IMR-90 (cell line): ENCODE results near the gene MRTFB. TPM values are rescaled to one million over a fixed set of nuclear protein-coding genes. Genes with fewer than 3 reads are reported as not detected.

ENCODE experiments used
- ATAC-seq: fragments of 200-7000 bp; cut with Tn5 transposase; 2 replicates; pipeline ENCODE4 v1.9.1; 2020; ENCODE audit warnings: low read depth, mild to moderate bottlenecking, moderate library complexity
- BruUV-seq: library from RNA; stranded (reverse); fragments of 400-500 nt; replicated peaks from 2 replicates; lab custom pipeline; 2021; lab: Mats Ljungman, UMichigan
- CTCF ChIA-PET: fragments of 300-600 bp; formaldehyde crosslinking; extraction: SDS; loops from one replicate; lab custom pipeline; 2021; ENCODE audit warnings: antibody characterized with exemption; lab: Yijun Ruan, JAX
- POLR2A ChIA-PET: fragments of 300-600 bp; sonication (Branson Sonifier 250); formaldehyde crosslinking; loops from one replicate; lab custom pipeline; 2022; ENCODE audit warnings: antibody characterized with exemption; ENCODE audit not compliant: unreplicated experiment; lab: Charles Lee
- DNase-seq: peaks from one replicate; pipeline ENCODE4 v3.0.0; 2013
- H2AFZ ChIP-seq: replicated peaks from 2 replicates; pipeline ENCODE3; 2013; ENCODE audit warnings: low read length, mild to moderate bottlenecking; ENCODE audit not compliant: poor library complexity
- H2AK5ac ChIP-seq: 2 replicates; pipeline ENCODE4 v1.6.1; 2013; ENCODE audit warnings: low read depth, low read length, inconsistent platforms
- H2AK9ac ChIP-seq: replicated peaks from 2 replicates; pipeline ENCODE3; 2013; ENCODE audit warnings: mild to moderate bottlenecking, low read depth, low read length, moderate library complexity; ENCODE audit not compliant: poor library complexity
- H2BK120ac ChIP-seq: 2 replicates; pipeline ENCODE4 v1.6.1; 2013; ENCODE audit warnings: low read depth, low read length, inconsistent platforms
- H2BK15ac ChIP-seq: 3 replicates; pipeline ENCODE4 v1.6.1; 2013; ENCODE audit warnings: low read depth, low read length, inconsistent platforms
- H2BK20ac ChIP-seq: 2 replicates; pipeline ENCODE4 v1.6.1; 2013; ENCODE audit warnings: low read depth, mild to moderate bottlenecking, inconsistent platforms, low read length, moderate library complexity
- H2BK5ac ChIP-seq: 2 replicates; pipeline ENCODE4 v1.6.1; 2013; ENCODE audit warnings: mild to moderate bottlenecking, low read depth, low read length, inconsistent platforms; ENCODE audit not compliant: poor library complexity, severe bottlenecking
- H3K14ac ChIP-seq: replicated peaks from 2 replicates; pipeline ENCODE4 v1.6.1; 2013; ENCODE audit warnings: low read depth, low read length, inconsistent platforms
- H3K18ac ChIP-seq: 2 replicates; pipeline ENCODE4 v1.6.1; 2013; ENCODE audit warnings: low read depth, low read length, control low read depth
- H3K23ac ChIP-seq: 2 replicates; pipeline ENCODE4 v1.6.1; 2013; ENCODE audit warnings: low read depth, low read length, inconsistent platforms
- H3K27ac ChIP-seq: 2 replicates; pipeline ENCODE4 v1.5.1; 2013; ENCODE audit warnings: mild to moderate bottlenecking, control low read depth, low read length; ENCODE audit not compliant: insufficient read depth
- H3K27me3 ChIP-seq: 2 replicates; pipeline ENCODE4 v1.6.1; 2013; ENCODE audit warnings: low read length; ENCODE audit not compliant: control insufficient read depth, insufficient read depth
- H3K36me3 ChIP-seq: 2 replicates; pipeline ENCODE4 v1.6.1; 2013; ENCODE audit warnings: low read length, mixed read lengths; ENCODE audit not compliant: control insufficient read depth, insufficient read depth
- H3K4ac ChIP-seq: 2 replicates; pipeline ENCODE4 v1.6.1; 2013; ENCODE audit warnings: low read depth, low read length, inconsistent platforms
- H3K4me1 ChIP-seq: 2 replicates; pipeline ENCODE4 v1.6.1; 2013; ENCODE audit warnings: low read length, mixed read lengths; ENCODE audit not compliant: control insufficient read depth, insufficient read depth
- H3K4me2 ChIP-seq: 2 replicates; pipeline ENCODE4 v1.6.1; 2013; ENCODE audit warnings: low read depth, mild to moderate bottlenecking, control low read depth, low read length, moderate library complexity
- H3K4me3 ChIP-seq: 2 replicates; pipeline ENCODE4 v1.5.1; 2013; ENCODE audit warnings: low read depth, mild to moderate bottlenecking, control low read depth, low read length, moderate library complexity; ENCODE audit not compliant: insufficient read depth
- H3K56ac ChIP-seq: 2 replicates; pipeline ENCODE4 v1.6.1; 2013; ENCODE audit warnings: low read length, inconsistent platforms; ENCODE audit not compliant: insufficient read depth; ENCODE audit errors: extremely low read depth
- H3K79me1 ChIP-seq, 2 experiments: 2 replicates each; pipeline ENCODE4 v1.6.1; 2013; ENCODE audit warnings: low read length in 2 of 2, inconsistent platforms in 1 of 2, low read depth in 1 of 2
- H3K9ac ChIP-seq: 2 replicates; pipeline ENCODE4 v1.6.1; 2013; ENCODE audit warnings: low read depth, low read length, control low read depth
- H3K9me1 ChIP-seq: 2 replicates; pipeline ENCODE4 v1.6.1; 2013; ENCODE audit warnings: low read length, inconsistent platforms; ENCODE audit not compliant: insufficient read depth
- H3K9me3 ChIP-seq: 2 replicates; pipeline ENCODE4 v1.6.1; 2013; ENCODE audit warnings: low read length; ENCODE audit not compliant: control insufficient read depth, insufficient read depth
- H4K20me1 ChIP-seq: 2 replicates; pipeline ENCODE4 v1.6.1; 2013; ENCODE audit warnings: low read length, inconsistent platforms; ENCODE audit not compliant: insufficient read depth
- H4K5ac ChIP-seq: 2 replicates; pipeline ENCODE4 v1.6.1; 2013; ENCODE audit warnings: mild to moderate bottlenecking, low read depth, low read length, control low read depth
- H4K8ac ChIP-seq, 2 experiments: 2 replicates each; pipeline ENCODE4 v1.6.1; 2013; ENCODE audit warnings: low read depth in 2 of 2, low read length in 2 of 2, control low read depth in 1 of 2, inconsistent platforms in 1 of 2
- H4K91ac ChIP-seq: 2 replicates; pipeline ENCODE4 v1.6.1; 2013; ENCODE audit warnings: low read depth, low read length, inconsistent platforms; ENCODE audit not compliant: insufficient read depth
- BHLHE40 ChIP-seq: fragments of 150-350 bp; IDR thresholded peaks from 2 replicates; pipeline ENCODE4 v1.6.1; 2016; ENCODE audit warnings: mild to moderate bottlenecking, low read depth, low read length
- CEBPB ChIP-seq: IDR thresholded peaks from 2 replicates; pipeline ENCODE4 v1.6.1; 2012; ENCODE audit warnings: low read depth, low read length, improper control_type of control experiment
- CHD1 ChIP-seq: IDR thresholded peaks from 2 replicates; pipeline ENCODE4 v1.6.1; 2012; ENCODE audit warnings: low read depth, low read length, improper control_type of control experiment
- CTCF ChIP-seq: conservative IDR thresholded peaks from 2 replicates; pipeline ENCODE4 v1.5.1; 2012; ENCODE audit warnings: mild to moderate bottlenecking, low read depth, low read length, improper control_type of control experiment
- FOS ChIP-seq: fragments of 150-350 bp; IDR thresholded peaks from 2 replicates; pipeline ENCODE4 v1.6.1; 2016; ENCODE audit warnings: low read depth, low read length
- MAFK ChIP-seq: IDR thresholded peaks from 2 replicates; pipeline ENCODE4 v1.6.1; 2012; ENCODE audit warnings: low read depth, low read length, improper control_type of control experiment
- MAZ ChIP-seq: IDR thresholded peaks from 2 replicates; pipeline ENCODE4 v1.6.1; 2012; ENCODE audit warnings: low read depth, mild to moderate bottlenecking, low read length, improper control_type of control experiment, moderate library complexity, borderline replicate concordance
- MXI1 ChIP-seq: IDR thresholded peaks from 2 replicates; pipeline ENCODE4 v1.6.1; 2012; ENCODE audit warnings: low read depth, mild to moderate bottlenecking, low read length, moderate library complexity, borderline replicate concordance
- NFE2L2 ChIP-seq: fragments of 150-350 bp; IDR thresholded peaks from 2 replicates; pipeline ENCODE4 v1.6.1; 2016; ENCODE audit warnings: low read depth, mild to moderate bottlenecking, low read length
- RAD21 ChIP-seq: IDR thresholded peaks from 2 replicates; pipeline ENCODE4 v1.6.1; 2012; ENCODE audit warnings: low read length, improper control_type of control experiment
- RCOR1 ChIP-seq: IDR thresholded peaks from 2 replicates; pipeline ENCODE4 v1.6.1; 2012; ENCODE audit warnings: mild to moderate bottlenecking, low read length, improper control_type of control experiment; ENCODE audit not compliant: insufficient replicate concordance
- RFX5 ChIP-seq: IDR thresholded peaks from 2 replicates; pipeline ENCODE4 v1.8.0; 2012; ENCODE audit warnings: low read depth, mild to moderate bottlenecking, low read length, moderate library complexity
- SMC3 ChIP-seq: fragments of 150-350 bp; IDR thresholded peaks from 2 replicates; pipeline ENCODE4 v1.6.1; 2016; ENCODE audit warnings: low read depth, mild to moderate bottlenecking, antibody characterized with exemption, low read length, moderate library complexity
- WGBS, 2 experiments: methylation state at CpG; one replicate each; pipeline versions ENCODE4 v1.1.5 to v1.1.7; 2013; ENCODE audit warnings: missing lambda C conversion rate in 2 of 2; ENCODE audit not compliant: insufficient read length in 1 of 2; ENCODE audit errors: extremely low coverage in 2 of 2; 5-methylcytosine and 5-hydroxymethylcytosine counted together
- dilution Hi-C: fragments of 300-500 bp; cut with HindIII; formaldehyde crosslinking; loops from one replicate; pipeline ENCODE4 v1.14.3; 2018; ENCODE audit warnings: low sequenced_read_pairs; ENCODE audit not compliant: unreplicated experiment
- in situ Hi-C: fragments of 300-500 bp; cut with MboI; formaldehyde crosslinking; loops from 3 replicates; pipeline ENCODE4 v1.14.3; 2019; ENCODE audit warnings: low sequenced_read_pairs, inconsistent platforms, mixed read lengths
- intact Hi-C: fragments of 100-400 bp; cut with micrococcal nuclease; formaldehyde crosslinking; loops from 2 replicates; pipeline ENCODE4 v1.10.0; 2022
- polyA plus RNA-seq, 3 experiments: library from polyadenylated mRNA; depleted of rRNA; stranded (reverse); fragments of >200 nt; gene quantifications; 2 replicates each; pipeline ENCODE4 v1.2.3, GENCODE V29; 2012; ENCODE audit warnings: low replicate concordance in 1 of 3
- total RNA-seq: library from RNA; depleted of rRNA; stranded (reverse); fragments of >200 nt; gene quantifications from 2 replicates; pipeline ENCODE4 v1.2.3, GENCODE V29; 2012
- TF ChIP-seq, protein P1 (sequence below): fragments of 150-350 bp; IDR thresholded peaks from 2 replicates; pipeline ENCODE4 v1.6.1; 2017; ENCODE audit warnings: mild to moderate bottlenecking, antibody characterized with exemption, low read length, low read depth
- TF ChIP-seq, protein P2 (sequence below): fragments of 150-350 bp; IDR thresholded peaks from 2 replicates; pipeline ENCODE4 v1.6.1; 2016; ENCODE audit warnings: low read depth, mild to moderate bottlenecking, low read length, moderate library complexity, borderline replicate concordance

Gene MRTFB
- total and polyA plus RNA-seq, 2 of the 4 experiments (the other 2 are of a cell fraction), result 4.4 to 5.4 TPM

- no peak overlapping the region for H2AFZ ChIP-seq
- no peak overlapping the region for H3K18ac ChIP-seq
- H3K56ac ChIP-seq, result no peak overlapping the region
- WGBS, 2 experiments, result 95% methylated on average over 13 of the region's 24 CpGs; no CpG with 5 or more reads in 1 of the 2 experiments
- no peak overlapping the region for H3K4ac ChIP-seq
- no peak overlapping the region for H2BK20ac ChIP-seq
- no peak overlapping the region for H2BK120ac ChIP-seq
- H2AK5ac ChIP-seq, result no peak overlapping the region
- no peak overlapping the region for H2AK9ac ChIP-seq
- no peak overlapping the region for H3K23ac ChIP-seq
- no peak overlapping the region for H3K14ac ChIP-seq
- H2BK5ac ChIP-seq, result no peak overlapping the region
- H2BK15ac ChIP-seq, result no peak overlapping the region
- intact Hi-C loops, result no loop called here
- H3K79me1 ChIP-seq, result peaks cover 2 to 6% of the 10 kb centered on the region in 2 experiments; a peak in 3 of 4 replicates
- ChIA-PET CTCF (no interaction called here), POLR2A (no interaction called here)
- H3K27me3 ChIP-seq, result no peaks in the 10 kb centered on the region
- H4K5ac ChIP-seq, result no peak overlapping the region
- peaks cover 2% of the 10 kb centered on the region; the same call in 1 of the 2 replicates for H3K4me1 ChIP-seq
- no peak overlapping the region for H4K91ac ChIP-seq
- H3K9me3 ChIP-seq, result no peaks in the 10 kb centered on the region
- H3K9ac ChIP-seq, result no peak overlapping the region
- BruUV-seq, result no TSS peak
- no peak overlapping the region for H3K27ac ChIP-seq
- H3K9me1 ChIP-seq, result no peaks in the 10 kb centered on the region
- dilution Hi-C loops, result no loop called here
- H4K20me1 ChIP-seq, result peaks cover 3% of the 10 kb centered on the region; the same call in 1 of the 2 replicates
- H3K4me3 ChIP-seq, result no peak overlapping the region
- DNase-seq, result no peak
- no peak for ATAC-seq
- H4K8ac ChIP-seq, result no peak overlapping the region
- no peaks in the 10 kb centered on the region for H3K36me3 ChIP-seq
- in situ Hi-C loops, result loop anchor here (5.0 kb wide), 1 partner anchor 229 kb away; no protein-coding TSS in a partner anchor
- no peak overlapping the region for H3K4me2 ChIP-seq
- TF ChIP-seq RFX5 (no peak), MAZ (no peak), CTCF (no peak), SMC3 (no peak), NFE2L2 (no peak), FOS (no peak), CHD1 (no peak), MAFK (no peak), CEBPB (no peak), RAD21 (no peak), BHLHE40 (no peak), RCOR1 (no peak), MXI1 (no peak)
- TF ChIP-seq, protein P1, sequence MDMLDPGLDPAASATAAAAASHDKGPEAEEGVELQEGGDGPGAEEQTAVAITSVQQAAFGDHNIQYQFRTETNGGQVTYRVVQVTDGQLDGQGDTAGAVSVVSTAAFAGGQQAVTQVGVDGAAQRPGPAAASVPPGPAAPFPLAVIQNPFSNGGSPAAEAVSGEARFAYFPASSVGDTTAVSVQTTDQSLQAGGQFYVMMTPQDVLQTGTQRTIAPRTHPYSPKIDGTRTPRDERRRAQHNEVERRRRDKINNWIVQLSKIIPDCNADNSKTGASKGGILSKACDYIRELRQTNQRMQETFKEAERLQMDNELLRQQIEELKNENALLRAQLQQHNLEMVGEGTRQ, result no peak
- TF ChIP-seq, protein P2, sequence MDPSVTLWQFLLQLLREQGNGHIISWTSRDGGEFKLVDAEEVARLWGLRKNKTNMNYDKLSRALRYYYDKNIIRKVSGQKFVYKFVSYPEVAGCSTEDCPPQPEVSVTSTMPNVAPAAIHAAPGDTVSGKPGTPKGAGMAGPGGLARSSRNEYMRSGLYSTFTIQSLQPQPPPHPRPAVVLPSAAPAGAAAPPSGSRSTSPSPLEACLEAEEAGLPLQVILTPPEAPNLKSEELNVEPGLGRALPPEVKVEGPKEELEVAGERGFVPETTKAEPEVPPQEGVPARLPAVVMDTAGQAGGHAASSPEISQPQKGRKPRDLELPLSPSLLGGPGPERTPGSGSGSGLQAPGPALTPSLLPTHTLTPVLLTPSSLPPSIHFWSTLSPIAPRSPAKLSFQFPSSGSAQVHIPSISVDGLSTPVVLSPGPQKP, result no peak
Measured at GRCh38 chr16:14298374-14299122, 227.4 kb downstream of the MRTFB start.
